Thyroid gland (tissue), 4 donors: ENCODE data around the gene ALOX15B. TPM values are rescaled to one million over a fixed set of nuclear protein-coding genes. Genes with fewer than 3 reads are reported as not detected.

Experiments
- DNase-seq, 2 donors: peaks; one replicate each; pipeline ENCODE4 v3.0.0-alpha.2; 2019
- H3K27ac ChIP-seq, 3 donors: fragments of 200-600 bp; sonication (generic); 1 replicate in 2 of 3; 2 replicates in 1 of 3; pipeline ENCODE4 v1.5.1; 2016 to 2019; ENCODE audit warnings: mild to moderate bottlenecking in 1 of 3, moderate library complexity in 1 of 3
- H3K27me3 ChIP-seq: fragments of 200-600 bp; sonication (generic); one replicate; pipeline ENCODE4 v1.5.1; 2019
- H3K36me3 ChIP-seq, 2 donors: fragments of 200-600 bp; sonication (generic); one replicate each; pipeline ENCODE4 v1.5.1; 2016 to 2019
- H3K4me1 ChIP-seq, 2 donors: fragments of 200-600 bp; sonication (generic); one replicate each; pipeline ENCODE4 v1.5.1; 2017 to 2019
- H3K4me3 ChIP-seq, 3 donors: fragments of 200-600 bp; sonication (generic); replicated peaks in 1 of 3; 1 replicate in 2 of 3; 2 replicates in 1 of 3; pipeline ENCODE4 v1.5.1; 2016; ENCODE audit warnings: mild to moderate bottlenecking in 1 of 3
- H3K9me3 ChIP-seq: fragments of 200-600 bp; sonication (generic); one replicate; pipeline ENCODE4 v1.5.1; 2017
- CTCF ChIP-seq, 6 experiments: fragments of 200-600 bp in 3 of 6; fragments of 450-650 bp in 3 of 6; sonication (generic) in 3 of 6; IDR thresholded peaks; one replicate each; pipeline ENCODE4 v1.5.1; 2016 to 2019; ENCODE audit warnings: antibody characterized with exemption in 6 of 6, mild to moderate bottlenecking in 2 of 6, inconsistent platforms in 1 of 6, moderate library complexity in 1 of 6
- POLR2A ChIP-seq, 2 donors: fragments of 450-650 bp; IDR thresholded peaks; one replicate each; pipeline ENCODE4 v1.6.1; 2017; ENCODE audit warnings: antibody characterized with exemption in 2 of 2, mild to moderate bottlenecking in 2 of 2, moderate library complexity in 1 of 2
- WGBS, 2 donors: methylation state at CpG; one replicate each; pipeline ENCODE4 v1.1.5; 2017; 5-methylcytosine and 5-hydroxymethylcytosine counted together
- intact Hi-C: fragments of 100-400 bp; cut with DNase I; formaldehyde crosslinking; loops from one replicate; pipeline ENCODE4 v1.15.1; 2023
- total RNA-seq, 4 donors: library from RNA; depleted of rRNA; stranded (reverse); fragments of >200 nt; gene quantifications; one replicate each; pipeline ENCODE4 v1.2.3, GENCODE V29; 2016

The ALOX15B gene
- total RNA-seq, 4 donors from 2014 or later: 0.67 to 3.3 (median 1.1) TPM

GRCh38 chr17:8012996-8013640 is 25.7 kb upstream of the ALOX15B start:
- H3K27me3 ChIP-seq: no peaks in the 10 kb centered on the region
- intact Hi-C loops: no loop called here
- H3K36me3 ChIP-seq: no peaks in the 10 kb centered on the region
- no peak overlapping the region for H3K27ac ChIP-seq
- WGBS, 2 donors: 82 to 85% methylated on average over 13 of the region's 17 CpGs
- no peaks in the 10 kb centered on the region for H3K9me3 ChIP-seq
- H3K4me1 ChIP-seq: peaks cover 17 to 24% of the 10 kb centered on the region in 2 donors
- no peak overlapping the region for H3K4me3 ChIP-seq
- no peak for DNase-seq
- TF ChIP-seq CTCF (IDR thresholded peaks at IDR 0.05) (no peak), POLR2A (IDR thresholded peaks at IDR 0.05) (no peak)

- H3K27ac ChIP-seq: no peak overlapping the region
- 86 to 88% methylated on average over 10 to 11 of the region's 12 CpGs for WGBS, 2 donors
- no peak for TF ChIP-seq POLR2A (IDR thresholded peaks at IDR 0.05)
- TF ChIP-seq CTCF (IDR thresholded peaks at IDR 0.05): no peak
- H3K36me3 ChIP-seq: no peaks in the 10 kb centered on the region
- no peak overlapping the region for H3K4me3 ChIP-seq
- H3K27me3 ChIP-seq: no peaks in the 10 kb centered on the region
- H3K9me3 ChIP-seq: no peaks in the 10 kb centered on the region
- intact Hi-C loops: no loop called here
- peaks cover 17 to 24% of the 10 kb centered on the region in 2 donors for H3K4me1 ChIP-seq
- no peak for DNase-seq
Observed at GRCh38 chr17:8013731-8014557, 24.9 kb upstream of the ALOX15B start.

GRCh38 chr17:8014558-8014850 is 24.4 kb upstream of the ALOX15B start:
- Histone ChIP-seq H3K9me3 (no peaks in the 10 kb centered on the region), H3K36me3 (no peaks in the 10 kb centered on the region), H3K27me3 (no peaks in the 10 kb centered on the region), H3K4me1 (peaks cover 17 to 24% of the 10 kb centered on the region in 2 donors), H3K27ac (no peak overlapping the region), H3K4me3 (no peak overlapping the region)
- no peak for DNase-seq
- 88 to 93% methylated on average over 9 of the region's 9 CpGs for WGBS, 2 donors
- intact Hi-C loops: no loop called here
- TF ChIP-seq POLR2A (IDR thresholded peaks at IDR 0.05) (no peak), CTCF (IDR thresholded peaks at IDR 0.05) (no peak)

- no peak for DNase-seq
- Histone ChIP-seq H3K4me3 (peak overlapping the region in 1 of 3 donors; percentile 35), H3K27me3 (no peaks in the 10 kb centered on the region), H3K4me1 (peaks cover 17 to 24% of the 10 kb centered on the region in 2 donors), H3K36me3 (no peaks in the 10 kb centered on the region), H3K9me3 (no peaks in the 10 kb centered on the region), H3K27ac (no peak overlapping the region)
- WGBS, 2 donors: 66 to 90% methylated on average over 20 to 26 of the region's 44 CpGs
- TF ChIP-seq CTCF (IDR thresholded peaks at IDR 0.05) (no peak), POLR2A (IDR thresholded peaks at IDR 0.05) (no peak)
- intact Hi-C loops: no loop called here
Observed at GRCh38 chr17:8015236-8015956, 23.5 kb upstream of the ALOX15B start.
